ENCODE results near the gene PSORS1C1. TPM values are rescaled to one million over a fixed set of nuclear protein-coding genes. Genes with fewer than 3 reads are reported as not detected.

PSORS1C1 gene
- total RNA-seq, 4 donors from 2014 or later, result 4.1 to 15.8 (median 5.5) TPM

DNA sequence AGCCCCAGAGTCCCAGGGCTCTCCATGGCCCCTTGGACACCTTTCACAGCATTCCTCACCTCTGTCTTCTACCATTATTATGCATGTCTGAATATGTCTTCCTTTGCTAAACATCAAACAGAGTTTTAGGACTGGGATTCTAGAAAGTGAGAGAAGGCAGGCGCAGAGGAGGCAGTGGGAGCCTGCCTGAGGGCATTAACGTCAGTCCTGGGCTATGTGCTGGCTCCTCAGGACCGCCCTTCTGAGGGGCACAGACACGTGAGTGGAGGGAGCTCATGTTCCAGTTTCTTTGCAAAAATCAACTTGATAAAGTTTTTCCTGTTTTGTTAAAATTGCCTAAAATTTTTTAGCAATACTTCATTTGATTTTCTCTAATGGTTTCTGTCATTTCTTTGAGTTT lies 40.2 kb upstream of the PSORS1C1 start:
- Histone ChIP-seq H3K36me3 (no peaks in the 10 kb centered on the region), H3K9me3 (no peaks in the 10 kb centered on the region), H3K27me3 (no peaks in the 10 kb centered on the region), H3K4me1 (peaks cover 6% of the 10 kb centered on the region), H3K4me3 (no peak overlapping the region), H3K27ac (no peak overlapping the region)
- no peak for DNase-seq (ENCODE audit: low spot score in 2 of 2)
- TF ChIP-seq POLR2AphosphoS5 (IDR thresholded peaks at IDR 0.05) (no peak), EP300 (IDR thresholded peaks at IDR 0.05) (no peak), POLR2A (IDR thresholded peaks at IDR 0.05) (no peak)
- 82% methylated on average over 4 of the region's 4 CpGs for WGBS

DNA sequence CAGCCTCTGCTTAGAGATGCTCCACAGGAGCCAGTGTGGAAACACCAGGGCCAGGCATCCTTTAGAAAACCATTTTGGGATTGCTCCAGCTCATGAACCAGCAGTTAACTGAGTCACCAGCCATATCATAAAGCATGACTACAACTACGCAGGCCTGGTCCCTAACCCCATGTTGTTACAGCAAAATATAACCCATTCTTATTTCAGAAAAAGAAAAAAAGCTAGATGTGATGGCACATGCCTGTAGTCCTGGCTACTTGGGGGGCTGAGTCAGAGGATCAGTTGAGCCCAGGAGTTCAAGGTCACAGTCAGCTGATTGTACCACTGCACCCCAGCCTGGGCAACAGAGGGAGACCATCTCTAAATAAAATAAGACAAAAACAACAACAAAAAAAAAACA lies 39.1 kb upstream of the PSORS1C1 start:
- no peak for DNase-seq (ENCODE audit: low spot score in 2 of 2)
- H3K27ac ChIP-seq, result no peak overlapping the region
- H3K4me3 ChIP-seq, result no peak overlapping the region
- peaks cover 12% of the 10 kb centered on the region for H3K4me1 ChIP-seq
- 100% methylated on average over 1 of the region's 1 CpG for WGBS
- H3K27me3 ChIP-seq, result no peaks in the 10 kb centered on the region
- TF ChIP-seq POLR2AphosphoS5 (IDR thresholded peaks at IDR 0.05), result no peak
- TF ChIP-seq EP300 (IDR thresholded peaks at IDR 0.05), result no peak
- TF ChIP-seq, protein P1, sequence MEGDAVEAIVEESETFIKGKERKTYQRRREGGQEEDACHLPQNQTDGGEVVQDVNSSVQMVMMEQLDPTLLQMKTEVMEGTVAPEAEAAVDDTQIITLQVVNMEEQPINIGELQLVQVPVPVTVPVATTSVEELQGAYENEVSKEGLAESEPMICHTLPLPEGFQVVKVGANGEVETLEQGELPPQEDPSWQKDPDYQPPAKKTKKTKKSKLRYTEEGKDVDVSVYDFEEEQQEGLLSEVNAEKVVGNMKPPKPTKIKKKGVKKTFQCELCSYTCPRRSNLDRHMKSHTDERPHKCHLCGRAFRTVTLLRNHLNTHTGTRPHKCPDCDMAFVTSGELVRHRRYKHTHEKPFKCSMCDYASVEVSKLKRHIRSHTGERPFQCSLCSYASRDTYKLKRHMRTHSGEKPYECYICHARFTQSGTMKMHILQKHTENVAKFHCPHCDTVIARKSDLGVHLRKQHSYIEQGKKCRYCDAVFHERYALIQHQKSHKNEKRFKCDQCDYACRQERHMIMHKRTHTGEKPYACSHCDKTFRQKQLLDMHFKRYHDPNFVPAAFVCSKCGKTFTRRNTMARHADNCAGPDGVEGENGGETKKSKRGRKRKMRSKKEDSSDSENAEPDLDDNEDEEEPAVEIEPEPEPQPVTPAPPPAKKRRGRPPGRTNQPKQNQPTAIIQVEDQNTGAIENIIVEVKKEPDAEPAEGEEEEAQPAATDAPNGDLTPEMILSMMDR (IDR thresholded peaks at IDR 0.05), result no peak
- TF ChIP-seq POLR2A (IDR thresholded peaks at IDR 0.05), result no peak
- no peaks in the 10 kb centered on the region for H3K9me3 ChIP-seq
- no peaks in the 10 kb centered on the region for H3K36me3 ChIP-seq

DNA sequence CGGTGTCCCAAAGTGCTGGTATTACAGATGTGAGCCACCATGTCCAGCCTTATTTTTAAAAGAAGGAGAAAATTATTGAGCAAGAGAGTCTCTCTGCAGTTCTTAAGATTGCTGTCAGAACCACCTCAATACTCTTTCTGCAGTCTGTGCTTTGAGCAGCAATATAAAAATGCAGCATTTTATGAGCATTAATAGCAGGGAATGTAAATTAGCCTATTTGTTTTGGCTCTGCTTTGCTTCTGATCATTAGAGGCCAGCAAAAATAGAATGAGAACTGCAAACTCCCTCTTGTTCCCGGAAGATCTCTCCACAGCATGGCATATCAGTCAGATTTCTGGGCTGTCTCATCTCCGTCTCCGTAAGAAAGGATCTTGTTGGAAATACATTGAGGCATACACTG lies 38.0 kb upstream of the PSORS1C1 start:
- WGBS, result 93% methylated on average over 4 of the region's 4 CpGs
- DNase-seq (ENCODE audit: low spot score in 2 of 2), result no peak
- H3K36me3 ChIP-seq, result no peaks in the 10 kb centered on the region

DNA sequence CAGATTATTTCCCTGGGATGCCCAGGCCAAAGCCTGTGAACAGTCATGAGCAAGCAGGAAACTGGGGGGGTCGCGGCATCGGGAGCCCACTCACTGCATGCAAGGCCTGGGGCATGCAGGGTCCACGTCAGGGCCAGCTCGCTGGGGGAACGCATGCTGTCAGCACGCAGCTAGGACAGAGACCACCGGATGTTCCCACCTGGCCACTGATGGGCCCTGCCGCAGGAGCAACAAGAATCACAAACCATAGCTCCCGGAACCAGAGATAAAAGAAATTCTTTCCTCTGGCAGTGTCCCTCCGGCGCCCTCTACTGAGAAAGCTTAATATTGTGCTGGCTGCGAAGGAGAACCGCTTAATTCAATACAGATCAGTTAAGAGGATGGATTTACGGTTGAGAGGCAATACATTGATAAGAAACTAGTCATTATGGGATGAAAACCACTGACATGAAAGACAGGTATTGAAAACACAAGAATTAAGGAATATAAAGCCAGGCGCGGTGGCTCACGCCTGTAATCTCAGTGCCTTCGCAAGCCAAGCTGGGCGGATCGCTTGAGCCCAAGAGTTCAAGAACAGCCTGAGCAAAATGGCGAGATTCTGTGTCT lies 34.8 kb upstream of the PSORS1C1 start:
- H3K36me3 ChIP-seq, result no peaks in the 10 kb centered on the region
- no peak overlapping the region for H3K4me3 ChIP-seq
- no peak overlapping the region for H3K27ac ChIP-seq
- H3K9me3 ChIP-seq, result no peaks in the 10 kb centered on the region
- WGBS, result 20% methylated on average over 19 of the region's 22 CpGs
- peaks cover 9% of the 10 kb centered on the region for H3K4me1 ChIP-seq
- no peaks in the 10 kb centered on the region for H3K27me3 ChIP-seq
- peak in 1 of 2 donors; percentile 74 for DNase-seq (ENCODE audit: low spot score in 2 of 2)
- TF ChIP-seq EP300 (IDR thresholded peaks at IDR 0.05), result no peak
- TF ChIP-seq, protein P1 (IDR thresholded peaks at IDR 0.05), result peak; percentile 47 to 80

More for the DNA sequence above, 38.0 kb upstream of the PSORS1C1 start:
- Histone ChIP-seq H3K4me1 (peaks cover 13% of the 10 kb centered on the region), H3K9me3 (no peaks in the 10 kb centered on the region), H3K27me3 (no peaks in the 10 kb centered on the region), H3K4me3 (no peak overlapping the region), H3K27ac (no peak overlapping the region)
- TF ChIP-seq EP300 (IDR thresholded peaks at IDR 0.05), result no peak
- TF ChIP-seq POLR2AphosphoS5 (IDR thresholded peaks at IDR 0.05), result no peak
- TF ChIP-seq, protein P1 (IDR thresholded peaks at IDR 0.05), result no peak
- no peak for TF ChIP-seq POLR2A (IDR thresholded peaks at IDR 0.05)

DNA sequence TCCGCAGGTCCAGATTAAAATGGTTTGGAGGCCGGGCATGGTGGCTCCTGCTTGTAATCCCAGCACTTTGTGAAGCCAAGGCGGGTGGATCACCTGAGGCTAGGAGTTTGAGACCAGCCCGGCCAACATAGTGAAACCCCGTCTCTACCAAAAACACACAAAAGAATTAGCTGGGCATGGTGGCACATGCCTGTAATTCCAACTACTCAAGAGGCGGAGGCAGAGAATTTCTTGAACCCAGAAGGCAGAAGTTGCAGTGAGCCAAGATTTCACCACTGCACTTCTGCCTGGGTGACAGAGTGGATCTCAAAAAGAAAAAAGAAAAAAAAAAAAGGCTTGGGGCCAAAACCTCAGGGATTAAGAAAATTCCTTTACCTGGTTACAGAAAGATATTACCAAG lies 32.7 kb upstream of the PSORS1C1 start:
- 59% methylated on average over 6 of the region's 6 CpGs for WGBS
- no peak for TF ChIP-seq EP300 (IDR thresholded peaks at IDR 0.05)
- TF ChIP-seq POLR2AphosphoS5 (IDR thresholded peaks at IDR 0.05), result no peak
- TF ChIP-seq, protein P1 (IDR thresholded peaks at IDR 0.05), result no peak
- no peak for TF ChIP-seq POLR2A (IDR thresholded peaks at IDR 0.05)
- no peak overlapping the region for H3K27ac ChIP-seq
- no peaks in the 10 kb centered on the region for H3K27me3 ChIP-seq
- no peak for DNase-seq (ENCODE audit: low spot score in 2 of 2)
- H3K36me3 ChIP-seq, result no peaks in the 10 kb centered on the region
- no peaks in the 10 kb centered on the region for H3K9me3 ChIP-seq
- no peak overlapping the region for H3K4me3 ChIP-seq
- H3K4me1 ChIP-seq, result peaks cover 15% of the 10 kb centered on the region
